DND-41 (cell line): ENCODE data around the gene FTO.

ENCODE experiments used
- ATAC-seq: fragments of 200-7000 bp; cut with Tn5 transposase; 3 replicates; pipeline ENCODE4 v1.9.1; 2021; ENCODE audit warnings: low read depth; ENCODE audit not compliant: insufficient read depth
- DNase-seq: peaks from one replicate; pipeline ENCODE4 v3.0.0-alpha.2; 2020
- H2AFZ ChIP-seq: 2 replicates; pipeline ENCODE4 v1.6.0; 2012; ENCODE audit warnings: low read depth, low read length
- H3K27ac ChIP-seq: 2 replicates; pipeline ENCODE4 v1.5.1; 2012; ENCODE audit warnings: low read length, inconsistent platforms
- H3K27me3 ChIP-seq: fragments of 200-600 bp; sonication (generic); 2 replicates; pipeline ENCODE4 v1.6.0; 2012; ENCODE audit warnings: low read length, mild to moderate bottlenecking, inconsistent platforms; ENCODE audit not compliant: insufficient read depth, poor library complexity
- H3K36me3 ChIP-seq: 2 replicates; pipeline ENCODE4 v1.5.1; 2012; ENCODE audit warnings: low read length, inconsistent platforms; ENCODE audit not compliant: insufficient read depth
- H3K4me1 ChIP-seq: 2 replicates; pipeline ENCODE4 v1.5.1; 2012; ENCODE audit warnings: mild to moderate bottlenecking, low read length; ENCODE audit not compliant: insufficient read depth
- H3K4me2 ChIP-seq: 2 replicates; pipeline ENCODE4 v1.6.0; 2012; ENCODE audit warnings: mild to moderate bottlenecking, moderate library complexity, low read length, inconsistent platforms; ENCODE audit not compliant: insufficient read depth
- H3K4me3 ChIP-seq, 2 experiments: fragments of 200-600 bp in 1 of 2; shearing (Covaris generic) in 1 of 2; 2 replicates each; pipeline ENCODE4 v1.5.1; 2012 to 2016; ENCODE audit warnings: inconsistent platforms in 2 of 2, low read length in 2 of 2, mild to moderate bottlenecking in 2 of 2, low read depth in 1 of 2, moderate library complexity in 1 of 2
- H3K79me2 ChIP-seq: 2 replicates; pipeline ENCODE4 v1.6.0; 2012; ENCODE audit warnings: low read length, inconsistent platforms; ENCODE audit not compliant: insufficient read depth
- H3K9ac ChIP-seq: 2 replicates; pipeline ENCODE4 v1.6.0; 2012; ENCODE audit warnings: low read depth, mild to moderate bottlenecking, inconsistent platforms, low read length, moderate library complexity
- H3K9me3 ChIP-seq: 2 replicates; pipeline ENCODE4 v1.5.1; 2012; ENCODE audit warnings: low read length, moderate library complexity, mild to moderate bottlenecking, inconsistent platforms; ENCODE audit not compliant: insufficient read depth, severe bottlenecking
- H4K20me1 ChIP-seq: 2 replicates; pipeline ENCODE4 v1.6.0; 2012; ENCODE audit warnings: low read length; ENCODE audit not compliant: insufficient read depth
- EZH2 ChIP-seq: IDR thresholded peaks from 3 replicates; pipeline ENCODE4 v1.6.1; 2012; ENCODE audit warnings: borderline replicate concordance, low read depth, mild to moderate bottlenecking, moderate library complexity, low read length, inconsistent platforms; ENCODE audit not compliant: severe bottlenecking
- TF ChIP-seq, protein P1 (sequence below): IDR thresholded peaks from 2 replicates; pipeline ENCODE4 v1.5.1; 2012; ENCODE audit warnings: borderline replicate concordance, low read length, moderate library complexity, mild to moderate bottlenecking; ENCODE audit not compliant: poor library complexity, severe bottlenecking; ENCODE audit errors: extremely low read depth

Gene FTO

DNA sequence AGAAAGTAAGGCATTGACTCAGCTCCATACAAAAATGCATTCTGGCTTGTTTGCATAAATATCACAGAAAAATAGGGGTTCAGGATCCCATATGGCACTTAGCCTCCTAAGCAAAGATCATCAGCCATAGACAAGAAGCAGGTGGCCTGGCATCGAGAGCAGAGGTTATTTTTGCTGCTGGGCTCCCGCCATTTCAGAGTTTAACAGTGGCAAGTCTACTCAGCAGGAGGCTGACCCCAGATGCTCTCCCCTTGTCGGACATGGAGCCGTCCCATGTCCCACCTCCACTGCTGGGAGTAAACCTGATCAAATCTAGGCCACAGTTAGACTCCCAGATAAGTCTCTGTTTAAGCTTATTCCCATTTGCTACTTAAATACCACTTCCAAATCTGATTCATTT is 269.1 kb downstream of the FTO start:
- no peak for TF ChIP-seq EZH2
- TF ChIP-seq, protein P1, sequence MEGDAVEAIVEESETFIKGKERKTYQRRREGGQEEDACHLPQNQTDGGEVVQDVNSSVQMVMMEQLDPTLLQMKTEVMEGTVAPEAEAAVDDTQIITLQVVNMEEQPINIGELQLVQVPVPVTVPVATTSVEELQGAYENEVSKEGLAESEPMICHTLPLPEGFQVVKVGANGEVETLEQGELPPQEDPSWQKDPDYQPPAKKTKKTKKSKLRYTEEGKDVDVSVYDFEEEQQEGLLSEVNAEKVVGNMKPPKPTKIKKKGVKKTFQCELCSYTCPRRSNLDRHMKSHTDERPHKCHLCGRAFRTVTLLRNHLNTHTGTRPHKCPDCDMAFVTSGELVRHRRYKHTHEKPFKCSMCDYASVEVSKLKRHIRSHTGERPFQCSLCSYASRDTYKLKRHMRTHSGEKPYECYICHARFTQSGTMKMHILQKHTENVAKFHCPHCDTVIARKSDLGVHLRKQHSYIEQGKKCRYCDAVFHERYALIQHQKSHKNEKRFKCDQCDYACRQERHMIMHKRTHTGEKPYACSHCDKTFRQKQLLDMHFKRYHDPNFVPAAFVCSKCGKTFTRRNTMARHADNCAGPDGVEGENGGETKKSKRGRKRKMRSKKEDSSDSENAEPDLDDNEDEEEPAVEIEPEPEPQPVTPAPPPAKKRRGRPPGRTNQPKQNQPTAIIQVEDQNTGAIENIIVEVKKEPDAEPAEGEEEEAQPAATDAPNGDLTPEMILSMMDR = no peak
- Histone ChIP-seq H4K20me1 (no peaks in the 10 kb centered on the region), H3K4me3 (no peak overlapping the region), H3K4me1 (0 out of 2 replicates have a peak, but pooled peaks cover 3% of the 10 kb centered on the region), H3K79me2 (no peaks in the 10 kb centered on the region), H3K27me3 (no peaks in the 10 kb centered on the region), H2AFZ (no peak overlapping the region), H3K4me2 (no peak overlapping the region), H3K9ac (no peak overlapping the region), H3K36me3 (no peaks in the 10 kb centered on the region), H3K27ac (no peak overlapping the region), H3K9me3 (no peaks in the 10 kb centered on the region)
- no peak for ATAC-seq
- no peak for DNase-seq

DNA sequence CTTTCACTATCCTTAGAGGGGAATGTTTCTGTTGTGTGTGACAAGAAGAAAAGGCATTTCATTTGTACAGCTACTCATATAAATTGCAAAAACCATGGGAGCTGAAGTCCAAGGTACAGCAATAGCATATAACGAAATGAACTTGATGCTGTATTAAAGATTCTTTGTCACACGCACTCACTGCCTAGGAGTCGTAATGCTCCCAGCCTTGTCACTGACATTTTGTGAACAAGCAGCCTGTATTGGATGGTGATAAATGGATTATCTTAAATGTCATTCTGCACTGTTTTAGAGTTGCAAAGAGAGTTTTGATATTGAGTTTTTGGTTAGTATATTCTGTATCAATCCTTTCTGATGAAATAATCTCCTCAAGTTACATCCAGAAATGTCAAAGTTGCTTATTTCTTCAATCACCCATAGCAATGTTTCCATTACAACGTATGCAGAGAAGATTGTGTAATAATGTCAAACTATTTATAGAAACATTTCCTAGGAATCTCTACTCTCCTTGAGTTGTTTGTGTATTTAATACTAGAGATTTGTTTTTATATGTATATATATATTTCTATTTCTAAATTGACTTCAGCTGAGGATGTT is 270.6 kb downstream of the FTO start:
- Histone ChIP-seq H3K36me3 (no peaks in the 10 kb centered on the region), H3K4me3 (no peak overlapping the region), H3K4me2 (no peak overlapping the region), H3K4me1 (peaks cover 8% of the 10 kb centered on the region), H3K27me3 (no peaks in the 10 kb centered on the region), H3K27ac (no peak overlapping the region), H3K9ac (no peak overlapping the region), H2AFZ (no peak overlapping the region), H3K9me3 (no peaks in the 10 kb centered on the region), H4K20me1 (no peaks in the 10 kb centered on the region), H3K79me2 (no peaks in the 10 kb centered on the region)
- DNase-seq (no peak), ATAC-seq (no peak)
- TF ChIP-seq, protein P1 = no peak
- TF ChIP-seq EZH2 = no peak

DNA sequence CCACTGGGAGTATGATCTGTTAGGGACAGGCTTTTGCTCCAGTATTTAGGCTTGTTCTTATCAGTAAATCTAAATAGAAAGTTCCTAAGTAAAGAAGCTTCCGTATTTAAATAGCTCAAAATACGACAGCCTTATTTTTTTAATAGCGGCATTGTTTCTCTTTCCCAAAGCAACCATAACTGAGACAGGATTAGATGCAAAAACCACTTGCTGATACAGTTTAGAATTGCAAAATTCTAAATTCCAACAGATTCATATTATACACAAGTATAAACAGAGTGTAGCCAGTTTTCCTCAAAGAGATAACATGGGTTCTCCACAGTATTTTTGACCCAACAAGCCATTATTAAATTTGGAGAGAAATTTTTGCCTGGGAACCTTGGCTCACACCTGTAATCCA is 276.7 kb downstream of the FTO start:
- H3K4me1 ChIP-seq = peaks cover 13% of the 10 kb centered on the region

More for the DNA sequence above, 276.7 kb downstream of the FTO start:
- H3K9ac ChIP-seq = no peak overlapping the region
- no peak overlapping the region for H3K4me3 ChIP-seq
- no peaks in the 10 kb centered on the region for H3K27me3 ChIP-seq
- no peaks in the 10 kb centered on the region for H3K36me3 ChIP-seq
- H4K20me1 ChIP-seq = no peaks in the 10 kb centered on the region
- no peak overlapping the region for H3K4me2 ChIP-seq
- H2AFZ ChIP-seq = no peak overlapping the region
- DNase-seq = no peak
- no peak overlapping the region; the same call in 1 of the 2 replicates for H3K27ac ChIP-seq
- no peaks in the 10 kb centered on the region for H3K9me3 ChIP-seq
- no peak for ATAC-seq
- TF ChIP-seq EZH2 = no peak
- TF ChIP-seq, protein P1 = no peak
- H3K79me2 ChIP-seq = no peaks in the 10 kb centered on the region
